ENCODE results near the gene OSBPL6.

DNA sequence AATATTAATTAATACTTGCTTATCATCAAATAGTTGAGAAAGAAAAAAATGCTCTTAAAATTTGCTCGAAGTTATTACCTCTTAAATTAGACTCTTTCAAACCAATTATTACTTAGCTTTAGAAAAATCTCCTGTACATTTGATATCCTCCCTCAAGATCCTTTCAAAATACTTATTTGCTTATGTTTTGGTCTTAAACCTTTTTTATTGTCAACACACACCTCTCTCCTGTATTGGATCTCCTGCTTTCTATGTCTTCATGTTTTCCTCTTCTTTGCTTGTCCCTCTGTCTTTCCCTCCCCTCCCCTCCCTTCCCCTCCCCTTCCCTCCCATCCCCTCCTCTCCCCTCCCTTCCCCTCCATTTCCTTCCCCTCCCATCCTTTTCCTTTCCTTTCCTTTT is 14.0 kb downstream of the OSBPL6 start:
- TF ChIP-seq POLR2A (IDR thresholded peaks at IDR 0.05) = no peak
- TF ChIP-seq, protein P1, sequence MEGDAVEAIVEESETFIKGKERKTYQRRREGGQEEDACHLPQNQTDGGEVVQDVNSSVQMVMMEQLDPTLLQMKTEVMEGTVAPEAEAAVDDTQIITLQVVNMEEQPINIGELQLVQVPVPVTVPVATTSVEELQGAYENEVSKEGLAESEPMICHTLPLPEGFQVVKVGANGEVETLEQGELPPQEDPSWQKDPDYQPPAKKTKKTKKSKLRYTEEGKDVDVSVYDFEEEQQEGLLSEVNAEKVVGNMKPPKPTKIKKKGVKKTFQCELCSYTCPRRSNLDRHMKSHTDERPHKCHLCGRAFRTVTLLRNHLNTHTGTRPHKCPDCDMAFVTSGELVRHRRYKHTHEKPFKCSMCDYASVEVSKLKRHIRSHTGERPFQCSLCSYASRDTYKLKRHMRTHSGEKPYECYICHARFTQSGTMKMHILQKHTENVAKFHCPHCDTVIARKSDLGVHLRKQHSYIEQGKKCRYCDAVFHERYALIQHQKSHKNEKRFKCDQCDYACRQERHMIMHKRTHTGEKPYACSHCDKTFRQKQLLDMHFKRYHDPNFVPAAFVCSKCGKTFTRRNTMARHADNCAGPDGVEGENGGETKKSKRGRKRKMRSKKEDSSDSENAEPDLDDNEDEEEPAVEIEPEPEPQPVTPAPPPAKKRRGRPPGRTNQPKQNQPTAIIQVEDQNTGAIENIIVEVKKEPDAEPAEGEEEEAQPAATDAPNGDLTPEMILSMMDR (IDR thresholded peaks at IDR 0.05) = no peak

All from right lobe of liver (tissue), 4 donors.